Activated naive CD4-positive, alpha-beta T cell treated with anti-CD3 and anti-CD28 coated beads, Interleukin-2, amount 50 U/mL, for 72 hours (primary cell): ENCODE data around the gene SDHAF1. TPM values are rescaled to one million over a fixed set of nuclear protein-coding genes. Genes with fewer than 3 reads are reported as not detected.
"Not testable (repeated sequence)": the region's sequence is repeated elsewhere in the genome, so short reads cannot be mapped to it uniquely, and the experiment has no call there.

Source experiments
- ATAC-seq, 2 donors: fragments of 150-1000 bp; cut with Tn5 transposase; 2 replicates each; pipeline ENCODE4 v1.10.0; 2021; ENCODE audit warnings: mild to moderate bottlenecking in 2 of 2, moderate library complexity in 2 of 2
- DNase-seq, 2 donors: peaks; one replicate each; pipeline ENCODE4 v3.0.0; 2021 to 2022; ENCODE audit warnings: low spot score in 2 of 2
- H3K27ac Mint-ChIP-seq, 2 donors: one replicate each; pipeline ENCODE4 v1.8.0; 2022; ENCODE audit warnings: mild to moderate bottlenecking in 2 of 2, mixed read lengths in 2 of 2
- H3K36me3 Mint-ChIP-seq, 2 donors: one replicate each; pipeline ENCODE4 v1.8.0; 2022; ENCODE audit warnings: mixed read lengths in 2 of 2
- H3K9me3 Mint-ChIP-seq, 2 donors: one replicate each; pipeline ENCODE4 v1.8.0; 2022; ENCODE audit warnings: mixed read lengths in 2 of 2
- total RNA-seq, 2 donors: library from RNA; stranded (reverse); gene quantifications; one replicate each; pipeline ENCODE4 v1.2.3, GENCODE V29; 2022

Gene SDHAF1
- total RNA-seq, 2 donors from 2014 or later, result 23.0 to 24.7 TPM

DNA sequence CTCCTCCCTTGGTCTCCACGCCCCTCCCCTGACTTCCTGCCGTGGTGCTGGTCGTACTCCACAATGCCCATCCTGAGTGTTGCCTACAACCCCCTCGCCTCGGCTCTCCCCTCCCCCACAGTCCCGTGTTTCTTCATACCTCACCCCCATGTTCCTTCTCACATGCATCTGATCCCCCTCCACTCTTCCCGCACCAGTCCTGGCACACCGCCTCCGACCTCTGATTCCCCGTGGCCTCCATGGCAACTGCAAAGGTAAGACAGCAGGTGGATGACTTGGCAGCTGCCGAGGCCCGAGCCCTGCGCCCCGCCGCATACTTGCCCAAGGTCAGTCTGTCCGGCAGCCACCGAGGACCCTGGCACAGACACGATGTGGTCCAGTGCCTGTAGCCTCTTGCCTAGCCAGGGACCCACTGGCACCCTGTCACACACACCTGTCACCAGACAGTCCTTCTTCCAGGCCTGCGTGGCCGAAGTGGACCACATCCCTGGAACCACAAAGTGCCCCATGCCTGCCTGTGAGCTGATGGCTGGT, 16.1 kb upstream of the SDHAF1 start:
- Mint-ChIP-seq H3K36me3 (no peaks in the 10 kb centered on the region), H3K27ac (no peak overlapping the region), H3K9me3 (no peaks in the 10 kb centered on the region)
- ATAC-seq (no peak), DNase-seq (no peak)

DNA sequence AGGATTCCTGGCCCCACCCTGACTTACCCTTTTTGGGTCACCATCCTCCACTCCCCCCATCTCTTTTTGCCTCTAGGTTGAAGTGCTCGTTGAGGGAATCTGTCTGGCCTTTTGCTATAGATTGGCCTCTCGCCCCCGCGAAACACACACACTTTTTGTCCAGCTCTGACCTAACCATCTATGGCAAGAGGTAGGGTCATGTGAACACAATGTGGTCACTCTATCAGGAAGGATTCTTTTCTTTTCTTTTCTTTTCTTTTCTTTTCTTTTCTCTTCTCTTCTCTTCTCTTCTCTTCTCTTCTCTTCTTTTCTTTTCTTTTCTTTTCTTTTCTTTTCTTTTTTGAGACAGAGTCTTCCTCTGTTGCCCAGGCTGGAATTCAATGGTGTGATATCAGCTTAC, 14.0 kb upstream of the SDHAF1 start:
- not testable (repeated sequence) for H3K9me3 Mint-ChIP-seq, DNase-seq, ATAC-seq, H3K27ac Mint-ChIP-seq, H3K36me3 Mint-ChIP-seq

DNA sequence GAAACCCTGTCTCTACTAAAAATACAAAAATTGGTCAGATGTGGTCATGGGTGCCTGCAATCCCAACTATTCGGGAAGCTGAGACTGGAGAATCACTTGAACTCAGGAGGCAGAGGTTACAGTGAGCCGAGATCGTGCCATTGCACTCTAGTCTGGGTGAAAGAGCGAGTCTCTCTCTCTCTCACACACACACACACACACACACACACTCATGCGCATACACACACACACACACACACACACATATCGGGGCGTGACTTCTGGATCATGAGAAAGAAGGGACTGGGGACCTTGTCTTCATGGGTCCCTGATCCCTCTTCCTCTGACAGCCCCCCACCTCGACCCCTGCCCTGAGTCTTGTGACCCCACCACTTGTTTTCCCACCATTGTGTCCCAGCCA, 11.8 kb upstream of the SDHAF1 start:
- H3K27ac Mint-ChIP-seq, result no peak overlapping the region
- DNase-seq (no peak), ATAC-seq (no peak)
- no peaks in the 10 kb centered on the region for H3K9me3 Mint-ChIP-seq
- no peaks in the 10 kb centered on the region for H3K36me3 Mint-ChIP-seq

DNA sequence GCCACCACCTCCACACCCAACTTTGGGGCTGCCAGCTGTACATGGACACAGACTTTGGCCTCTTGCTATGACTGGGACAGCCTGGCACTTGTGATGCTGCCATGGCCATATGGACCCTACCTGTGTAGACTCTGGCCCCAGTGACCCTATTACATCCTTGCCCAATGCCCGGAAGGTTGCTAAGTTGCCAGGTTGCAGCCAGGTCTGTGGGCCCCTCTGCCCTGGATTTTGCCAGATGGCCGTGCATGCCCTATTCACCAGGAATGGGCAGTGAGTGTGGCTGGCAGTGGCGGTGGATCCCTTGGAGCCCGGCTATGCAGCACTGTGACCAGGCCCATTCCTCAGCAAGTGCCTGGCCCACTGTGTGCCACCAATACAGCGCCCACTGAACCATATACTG, 8.9 kb upstream of the SDHAF1 start:
- DNase-seq (no peak), ATAC-seq (no peak)
- Mint-ChIP-seq H3K9me3 (no peaks in the 10 kb centered on the region), H3K27ac (no peak overlapping the region), H3K36me3 (no peaks in the 10 kb centered on the region)

DNA sequence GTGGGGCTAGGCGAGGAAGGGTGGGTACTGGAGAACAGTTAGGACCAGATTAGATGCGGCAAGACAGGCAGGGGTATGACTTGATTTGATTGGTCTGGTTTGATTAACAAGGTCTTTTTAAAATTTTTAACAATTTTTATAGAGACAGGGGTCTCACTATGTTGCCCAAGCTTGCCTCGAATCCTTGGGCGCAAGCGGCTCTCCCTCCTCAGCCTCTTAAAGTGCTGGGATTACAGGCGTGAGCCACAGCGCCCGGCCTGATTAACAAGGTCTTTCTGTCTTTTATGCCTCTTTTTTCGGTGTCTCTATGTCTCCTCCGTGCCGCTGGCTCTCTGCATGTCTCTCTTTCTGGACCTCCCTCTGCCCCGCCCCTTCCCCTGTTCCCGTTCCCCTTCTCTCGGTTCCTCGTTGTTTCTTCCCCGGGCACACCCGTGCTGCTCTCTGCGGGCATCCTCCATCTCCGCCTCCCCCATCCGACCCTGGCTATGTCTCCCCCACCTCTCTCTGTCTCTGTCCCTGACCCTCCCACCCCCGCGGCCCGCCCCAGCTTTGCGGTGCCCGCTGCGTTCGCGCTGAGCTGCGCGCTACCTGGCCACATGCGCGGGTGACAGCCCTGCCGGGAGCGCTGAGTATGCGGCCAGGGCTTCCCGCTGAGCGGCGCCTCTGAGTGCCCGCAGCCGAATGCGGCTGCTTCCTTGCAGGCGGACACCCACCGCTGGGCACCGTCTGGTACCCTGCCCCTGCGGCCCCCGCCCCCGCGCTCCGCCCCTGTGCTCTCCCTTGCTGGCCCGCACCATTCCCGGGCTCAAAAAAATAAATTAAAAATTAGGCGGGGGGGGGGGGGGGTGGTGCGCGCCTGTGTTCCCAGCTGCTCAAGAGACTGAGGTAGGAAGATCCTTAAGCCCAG, 8.1 kb upstream of the SDHAF1 start:
- Mint-ChIP-seq H3K9me3 (no peaks in the 10 kb centered on the region), H3K27ac (no peak overlapping the region), H3K36me3 (no peaks in the 10 kb centered on the region)
- ATAC-seq (peak; percentile 73 to 84), DNase-seq (peak in 1 of 2 donors; percentile 24)

DNA sequence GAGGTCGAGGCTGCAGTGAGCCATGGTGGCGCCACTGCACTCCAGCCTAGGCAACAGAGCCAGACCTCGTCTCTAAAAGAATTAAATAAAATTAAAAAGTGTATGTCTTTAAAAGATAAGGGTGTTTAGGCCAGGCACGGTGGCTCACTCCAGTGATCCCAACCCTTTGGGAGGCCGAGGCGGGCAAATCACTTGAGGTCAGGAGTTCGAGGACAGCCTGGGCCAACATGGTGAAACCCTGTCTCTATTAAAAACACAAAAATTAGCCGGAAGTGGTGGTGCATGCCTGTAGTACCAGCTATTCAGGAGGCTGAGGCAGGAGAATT, 7.5 kb upstream of the SDHAF1 start:
- DNase-seq (no peak), ATAC-seq (no peak)
- Mint-ChIP-seq H3K36me3 (no peaks in the 10 kb centered on the region), H3K9me3 (no peaks in the 10 kb centered on the region), H3K27ac (no peak overlapping the region)

DNA sequence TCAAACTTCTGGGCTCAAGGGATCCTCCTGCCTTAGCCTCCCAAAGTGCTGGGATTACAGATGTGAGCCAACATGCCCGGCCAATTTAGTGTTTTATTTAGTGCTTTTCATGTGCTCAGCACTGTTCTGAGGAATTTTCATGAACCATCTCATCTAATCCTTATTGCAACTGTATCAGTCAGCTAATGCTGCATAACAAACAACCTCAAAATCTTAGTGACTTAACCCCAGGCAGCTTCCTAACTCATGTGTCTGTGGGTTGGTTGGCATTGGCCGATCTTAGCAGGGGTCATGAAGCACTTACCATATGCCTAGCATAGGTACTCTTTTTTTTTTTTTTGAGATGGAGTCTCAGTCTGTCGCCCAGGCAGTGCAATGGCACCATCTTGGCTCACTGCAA, 6.2 kb upstream of the SDHAF1 start:
- no peak for DNase-seq
- H3K27ac Mint-ChIP-seq, result no peak overlapping the region
- H3K9me3 Mint-ChIP-seq, result no peaks in the 10 kb centered on the region
- ATAC-seq, result no peak
- H3K36me3 Mint-ChIP-seq, result no peaks in the 10 kb centered on the region

DNA sequence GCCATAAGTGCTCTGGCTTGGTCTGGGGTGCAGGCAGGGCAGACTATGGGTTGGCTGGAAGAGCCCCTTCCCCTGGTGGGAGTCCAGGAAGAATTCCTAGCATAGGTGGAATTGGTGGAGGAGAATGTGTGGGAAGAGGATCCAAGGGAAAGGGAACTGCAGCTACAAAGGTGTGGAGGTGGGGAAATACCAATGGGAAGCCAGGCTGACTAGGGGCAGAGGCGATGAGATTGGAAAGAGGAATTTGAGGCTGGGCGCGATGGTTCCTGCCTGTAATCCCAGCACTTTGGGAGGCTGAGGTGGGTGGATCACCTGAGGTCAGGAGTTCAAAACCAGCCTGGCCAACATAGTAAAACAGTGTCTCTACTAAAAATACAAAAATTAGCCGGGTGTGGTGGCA, 4.8 kb upstream of the SDHAF1 start:
- ATAC-seq, result no peak
- H3K27ac Mint-ChIP-seq, result peak overlapping the region in 1 of 2 donors; percentile 4

DNA sequence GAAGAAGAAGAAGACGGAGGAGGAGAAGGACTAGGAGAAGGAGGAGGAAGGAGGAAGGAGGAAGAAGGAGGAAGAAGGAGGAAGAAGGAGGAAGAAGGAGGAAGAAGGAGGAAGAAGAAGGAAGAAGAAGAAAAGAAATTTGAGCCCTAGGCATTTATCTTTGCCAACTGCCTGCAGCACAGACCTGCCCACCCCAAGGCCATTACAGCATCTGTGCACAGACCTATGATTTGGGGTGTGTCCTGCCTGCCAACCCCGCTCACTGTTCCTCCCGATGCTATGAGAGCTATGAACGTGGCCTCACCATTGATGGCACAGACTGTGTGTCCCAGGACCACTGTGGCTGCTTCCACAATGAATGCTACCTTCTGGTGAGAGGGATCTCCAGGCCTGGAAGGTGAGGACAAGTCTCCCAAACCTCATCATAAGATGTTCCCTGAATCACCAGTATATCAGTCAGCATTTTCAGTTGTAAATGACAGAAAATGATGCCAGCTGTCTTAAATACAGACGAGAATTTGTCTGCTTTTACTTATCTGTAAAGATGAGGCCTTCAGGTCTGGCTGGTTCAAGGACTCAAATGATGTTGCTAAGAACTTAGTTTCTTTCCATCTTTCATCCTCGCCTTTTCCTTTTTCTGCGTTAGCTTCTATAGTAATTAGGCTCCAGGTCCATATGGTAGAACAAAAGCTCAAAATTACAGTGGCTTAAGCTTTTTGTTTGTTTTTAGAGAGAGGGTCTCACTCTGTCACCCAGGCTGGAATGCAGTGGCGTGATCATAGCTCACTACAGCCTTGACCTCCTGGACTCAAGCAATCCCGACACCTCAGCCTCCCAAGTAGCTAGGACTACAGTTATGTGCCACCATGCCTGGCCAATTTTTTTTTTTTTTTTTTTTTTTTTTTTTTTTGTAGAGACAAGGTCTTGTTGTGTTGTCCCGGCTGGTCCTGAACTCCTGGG, 3.9 kb upstream of the SDHAF1 start:
- no peak for DNase-seq
- Mint-ChIP-seq H3K36me3 (peaks cover 5% of the 10 kb centered on the region in 2 donors), H3K9me3 (no peaks in the 10 kb centered on the region), H3K27ac (peak overlapping the region in 1 of 2 donors; percentile 4)
- no peak for ATAC-seq

More for the DNA sequence above, 4.8 kb upstream of the SDHAF1 start:
- DNase-seq, result no peak
- Mint-ChIP-seq H3K9me3 (no peaks in the 10 kb centered on the region), H3K36me3 (no peaks in the 10 kb centered on the region)

DNA sequence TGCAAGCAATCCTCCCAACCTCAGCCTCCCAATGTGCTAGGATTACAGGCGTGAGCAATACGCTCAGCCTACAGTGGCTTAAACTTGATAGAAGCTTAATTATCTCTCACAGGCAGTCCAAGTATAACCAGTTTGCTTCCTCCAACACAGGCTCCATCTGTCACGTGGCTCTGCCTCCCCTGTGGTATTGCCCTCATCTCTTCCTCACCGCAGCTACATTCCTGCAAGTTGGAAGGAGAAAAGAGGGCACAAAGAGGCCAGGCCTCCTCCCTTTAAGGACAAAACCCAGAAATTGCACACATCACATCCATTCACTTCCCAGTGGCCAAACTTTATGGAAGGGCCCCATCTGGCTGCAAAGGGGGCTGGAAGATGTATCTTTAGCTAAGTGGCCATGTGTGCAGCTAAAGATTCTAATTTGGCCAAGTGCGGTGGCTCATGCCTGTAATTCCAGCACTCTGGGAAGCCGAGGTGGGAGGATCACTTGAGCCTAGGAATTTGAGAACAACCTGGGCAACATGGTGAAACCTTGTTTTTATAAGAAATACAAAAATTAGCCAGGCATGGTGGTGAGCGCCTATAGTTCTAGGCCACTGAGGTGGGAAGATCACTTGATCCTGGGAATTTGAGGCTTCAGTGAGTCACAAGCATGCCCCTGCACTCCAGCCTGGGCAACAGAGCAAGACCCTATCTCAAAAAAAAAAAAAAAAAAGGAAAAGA, 3.1 kb upstream of the SDHAF1 start:
- no peak for ATAC-seq
- peaks cover 12 to 13% of the 10 kb centered on the region in 2 donors for H3K36me3 Mint-ChIP-seq

DNA sequence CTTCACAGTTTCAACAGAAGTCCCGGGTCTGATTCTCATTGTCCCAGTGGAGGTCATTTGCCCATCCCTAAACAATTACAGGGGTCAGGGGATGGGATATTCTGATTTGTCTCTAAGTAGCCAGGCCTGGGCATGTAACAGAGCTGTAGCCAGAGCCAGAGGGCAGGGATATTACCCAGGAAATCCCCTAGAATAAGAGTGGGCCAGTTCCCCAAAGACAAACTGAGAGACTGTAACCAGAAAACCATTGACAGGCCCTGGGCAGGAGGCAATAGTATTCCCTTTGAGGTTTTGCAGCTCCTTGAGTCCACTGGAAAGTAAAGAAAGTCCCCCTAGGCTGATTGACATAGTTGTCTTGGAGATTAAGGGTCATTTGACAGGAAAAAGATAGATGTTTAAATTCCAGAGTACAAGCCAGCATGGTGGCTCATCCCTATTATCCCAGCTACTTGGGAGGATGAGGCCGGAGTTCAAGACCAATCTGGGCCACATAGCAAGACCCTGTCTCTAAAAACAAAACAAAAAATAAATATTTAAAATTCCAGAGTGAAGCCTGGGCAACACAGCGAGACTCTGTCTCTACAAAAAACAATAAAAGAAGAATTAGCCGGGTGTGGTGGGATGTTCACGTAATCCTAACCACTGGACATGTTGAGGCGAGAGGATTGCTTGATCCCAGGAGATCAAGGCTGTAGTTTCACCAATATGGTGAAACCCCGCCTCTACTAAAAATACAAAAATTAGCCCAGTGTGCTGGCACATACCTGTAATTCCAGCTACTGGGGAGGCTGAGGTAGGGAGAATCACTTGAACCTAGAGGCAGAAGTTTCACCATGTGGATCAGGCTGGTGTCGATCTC, 1.9 kb upstream of the SDHAF1 start:
- peaks cover 12 to 14% of the 10 kb centered on the region in 2 donors for H3K36me3 Mint-ChIP-seq
- DNase-seq (no peak), ATAC-seq (no peak)
- H3K27ac Mint-ChIP-seq, result no peak overlapping the region
- H3K9me3 Mint-ChIP-seq, result no peaks in the 10 kb centered on the region

More for the DNA sequence above, 3.1 kb upstream of the SDHAF1 start:
- Mint-ChIP-seq H3K27ac (no peak overlapping the region), H3K9me3 (no peaks in the 10 kb centered on the region)
- no peak for DNase-seq

DNA sequence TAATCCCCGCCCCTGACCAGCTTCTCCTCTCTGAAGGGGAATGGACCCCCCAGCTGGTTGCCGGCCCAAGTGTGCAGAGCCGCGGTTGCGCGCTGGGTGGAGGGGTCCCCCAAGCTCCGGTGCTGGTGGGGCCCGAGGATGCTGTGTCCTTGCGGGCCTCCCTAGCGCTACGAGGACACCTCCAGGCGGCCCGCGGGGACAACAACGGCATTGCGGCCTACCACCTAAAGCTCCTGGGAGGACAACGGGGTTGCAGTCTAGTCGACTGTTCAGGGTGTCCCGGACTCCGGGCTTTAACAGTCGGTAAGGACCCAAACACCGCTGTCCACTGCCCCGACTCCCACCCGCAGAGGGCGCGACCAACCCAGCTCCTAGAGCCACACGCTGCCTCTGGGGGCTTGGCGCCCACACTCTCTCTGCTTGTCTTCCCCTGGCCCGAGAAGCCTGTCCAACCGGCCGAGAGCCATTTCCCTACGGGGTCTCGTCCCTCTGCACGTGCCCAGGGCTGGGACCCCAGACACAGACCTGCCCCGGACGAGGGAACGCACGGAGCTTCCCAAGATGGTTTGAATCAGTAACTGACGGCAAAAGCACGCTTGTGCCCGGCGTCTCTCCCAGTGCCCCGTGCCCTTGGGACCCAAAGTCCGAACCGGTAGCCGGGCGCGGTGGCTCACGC, 927 bp upstream of the SDHAF1 start:
- no peaks in the 10 kb centered on the region for H3K9me3 Mint-ChIP-seq
- peak overlapping the region; percentile 14 to 91 for H3K27ac Mint-ChIP-seq
- peak in 1 of 2 donors; percentile 28 for DNase-seq
- no peak for ATAC-seq
- peaks cover 12 to 14% of the 10 kb centered on the region in 2 donors for H3K36me3 Mint-ChIP-seq

DNA sequence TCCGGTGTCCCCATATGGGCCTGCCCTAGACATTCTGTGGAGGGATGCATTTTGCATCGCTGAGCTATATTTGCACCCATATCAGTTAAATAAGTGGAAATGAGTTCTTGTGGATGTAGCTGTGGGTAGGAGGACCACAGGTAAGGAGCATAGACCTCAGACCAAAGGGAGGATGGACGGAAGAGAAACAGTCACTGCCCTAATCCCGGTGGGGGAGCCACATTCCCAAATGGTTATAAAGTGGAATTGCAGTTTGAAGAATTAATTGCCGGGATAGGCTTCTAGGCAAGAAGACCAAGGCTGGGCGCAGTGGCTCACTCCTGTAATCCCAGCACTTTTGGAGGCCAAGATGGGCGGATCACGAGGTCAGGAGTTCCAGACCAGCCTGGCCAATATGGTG, 1.8 kb downstream of the SDHAF1 start:
- Mint-ChIP-seq H3K27ac (peak overlapping the region; percentile 83 to 91), H3K36me3 (peaks cover 14 to 19% of the 10 kb centered on the region in 2 donors), H3K9me3 (no peaks in the 10 kb centered on the region)
- DNase-seq, result no peak
- no peak for ATAC-seq

DNA sequence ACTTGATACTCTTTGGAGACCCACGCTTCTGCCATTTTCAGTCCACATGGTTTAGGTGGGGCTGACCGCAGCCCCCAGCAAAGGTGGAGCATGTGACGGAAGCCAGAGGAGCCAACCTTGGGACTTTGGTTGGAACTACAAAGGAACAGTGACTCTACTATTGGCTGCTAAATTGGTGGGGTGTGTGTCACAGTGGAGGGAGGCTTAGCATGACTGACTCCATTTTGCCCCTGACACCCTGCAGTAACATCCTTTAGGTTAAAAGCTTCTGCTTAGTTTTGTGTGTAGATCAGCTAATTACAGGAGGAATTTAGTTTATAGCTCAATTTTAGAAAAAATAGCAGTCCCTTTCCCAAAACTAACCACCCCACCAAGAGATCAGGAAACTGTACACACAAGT, 6.6 kb downstream of the SDHAF1 start:
- Mint-ChIP-seq H3K36me3 (peaks cover 3 to 16% of the 10 kb centered on the region in 2 donors), H3K9me3 (no peaks in the 10 kb centered on the region), H3K27ac (peak overlapping the region in 1 of 2 donors; percentile 3)
- ATAC-seq, result no peak
- DNase-seq, result no peak

DNA sequence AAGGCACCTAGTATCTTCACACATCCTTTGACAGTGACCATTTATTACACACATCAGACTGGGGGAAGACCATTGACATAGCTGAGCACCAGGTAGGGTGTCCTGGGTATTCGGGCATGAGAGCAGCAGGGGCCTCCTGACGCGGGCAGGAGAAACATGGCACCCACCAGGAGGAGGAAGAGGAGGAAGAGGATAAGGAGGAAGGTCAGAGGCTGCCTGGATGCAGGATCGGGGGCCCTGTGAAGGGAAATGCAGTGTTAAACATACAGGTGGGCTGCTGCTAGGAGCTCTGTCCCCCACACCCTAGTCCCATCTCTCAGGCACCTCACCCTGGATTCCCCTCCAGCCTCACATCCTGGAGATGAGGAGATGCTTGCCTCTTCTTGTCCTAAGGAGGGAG, 8.3 kb downstream of the SDHAF1 start:
- no peak for DNase-seq
- ATAC-seq, result no peak

More for the DNA sequence above, 8.3 kb downstream of the SDHAF1 start:
- Mint-ChIP-seq H3K9me3 (no peaks in the 10 kb centered on the region), H3K36me3 (peaks cover 0 to 14% of the 10 kb centered on the region in 2 donors), H3K27ac (no peak overlapping the region)
